Fibroblast of lung (primary cell): ENCODE measurements around the gene SLC44A1.

Experiments
- EZH2 ChIP-seq: IDR thresholded peaks from 2 replicates; pipeline ENCODE4 v1.5.1; 2012; ENCODE audit warnings: low read length, control low read depth, mild to moderate bottlenecking; ENCODE audit errors: missing control alignments
- TF ChIP-seq, protein P1 (sequence below), 2 donors: IDR thresholded peaks in 1 of 2; conservative IDR thresholded peaks in 1 of 2; 1 replicate in 1 of 2; 2 replicates in 1 of 2; pipeline ENCODE4 v1.5.1; 2011 to 2012; ENCODE audit warnings: low read length in 2 of 2, control low read depth in 1 of 2, inconsistent platforms in 1 of 2, low read depth in 1 of 2, mild to moderate bottlenecking in 1 of 2

DNA sequence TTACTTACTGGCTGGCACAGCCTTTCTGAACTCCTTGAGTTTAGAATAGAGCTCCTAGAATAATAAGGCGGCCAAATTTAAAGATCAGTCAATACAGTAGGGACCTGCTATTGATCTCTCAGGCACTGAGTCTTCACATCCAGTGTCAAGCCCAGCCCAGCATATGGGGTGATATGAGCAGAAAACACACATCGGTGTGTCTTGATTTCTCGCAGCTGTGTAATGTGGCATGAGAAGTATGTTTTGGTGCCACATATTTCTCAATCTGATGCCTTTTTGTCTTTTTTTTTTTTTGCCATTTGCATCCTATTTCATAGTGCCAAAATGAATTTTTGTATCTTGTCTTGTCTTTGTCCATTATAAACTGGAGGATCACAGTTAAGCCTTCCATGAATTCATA, 152.0 kb downstream of the SLC44A1 start:
- TF ChIP-seq, protein P1, sequence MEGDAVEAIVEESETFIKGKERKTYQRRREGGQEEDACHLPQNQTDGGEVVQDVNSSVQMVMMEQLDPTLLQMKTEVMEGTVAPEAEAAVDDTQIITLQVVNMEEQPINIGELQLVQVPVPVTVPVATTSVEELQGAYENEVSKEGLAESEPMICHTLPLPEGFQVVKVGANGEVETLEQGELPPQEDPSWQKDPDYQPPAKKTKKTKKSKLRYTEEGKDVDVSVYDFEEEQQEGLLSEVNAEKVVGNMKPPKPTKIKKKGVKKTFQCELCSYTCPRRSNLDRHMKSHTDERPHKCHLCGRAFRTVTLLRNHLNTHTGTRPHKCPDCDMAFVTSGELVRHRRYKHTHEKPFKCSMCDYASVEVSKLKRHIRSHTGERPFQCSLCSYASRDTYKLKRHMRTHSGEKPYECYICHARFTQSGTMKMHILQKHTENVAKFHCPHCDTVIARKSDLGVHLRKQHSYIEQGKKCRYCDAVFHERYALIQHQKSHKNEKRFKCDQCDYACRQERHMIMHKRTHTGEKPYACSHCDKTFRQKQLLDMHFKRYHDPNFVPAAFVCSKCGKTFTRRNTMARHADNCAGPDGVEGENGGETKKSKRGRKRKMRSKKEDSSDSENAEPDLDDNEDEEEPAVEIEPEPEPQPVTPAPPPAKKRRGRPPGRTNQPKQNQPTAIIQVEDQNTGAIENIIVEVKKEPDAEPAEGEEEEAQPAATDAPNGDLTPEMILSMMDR (conservative IDR thresholded peaks at IDR 0.05 in 1 of 2, IDR thresholded peaks at IDR 0.05 in 1 of 2; ENCODE audit: low read depth in 1 of 2, low read length in 2 of 2), result no peak
- no peak for TF ChIP-seq EZH2
